PC-9 (cell line): ENCODE measurements around the gene AGO4. TPM values are rescaled to one million over a fixed set of nuclear protein-coding genes. Genes with fewer than 3 reads are reported as not detected.

Experiments
- BruUV-seq: library from RNA; stranded (reverse); fragments of 400-500 nt; replicated peaks from 2 replicates; lab custom pipeline; 2021; lab: Mats Ljungman, UMichigan
- CTCF ChIA-PET: fragments of 300-600 bp; sonication (Branson Sonifier 250); formaldehyde crosslinking; loops from one replicate; lab custom pipeline; 2022; ENCODE audit warnings: antibody characterized with exemption; lab: Charles Lee
- POLR2A ChIA-PET: fragments of 300-600 bp; sonication (Branson Sonifier 250); formaldehyde crosslinking; loops from one replicate; lab custom pipeline; 2022; ENCODE audit warnings: antibody characterized with exemption; ENCODE audit not compliant: unreplicated experiment; lab: Charles Lee
- DNase-seq, 2 experiments: peaks; one replicate each; pipeline versions ENCODE4 v3.0.0 to v3.0.0-alpha.2; 2015 to 2022; ENCODE audit warnings: mixed read lengths in 1 of 2
- H2AFZ ChIP-seq: fragments of 200-600 bp; sonication (generic); 2 replicates; pipeline ENCODE4 v1.8.1; 2017; ENCODE audit warnings: antibody characterized with exemption
- H3F3A ChIP-seq: fragments of 200-600 bp; sonication (generic); 2 replicates; pipeline ENCODE4 v1.8.1; 2017; ENCODE audit warnings: antibody characterized with exemption, mild to moderate bottlenecking, low read depth; ENCODE audit not compliant: insufficient read depth
- H3K27ac ChIP-seq: fragments of 200-600 bp; sonication (generic); 2 replicates; pipeline ENCODE4 v1.6.1; 2016; ENCODE audit warnings: mixed run types
- H3K27me3 ChIP-seq: fragments of 200-600 bp; sonication (generic); 2 replicates; pipeline ENCODE4 v1.6.1; 2016; ENCODE audit warnings: low read depth, mixed run types; ENCODE audit not compliant: insufficient read depth
- H3K36me3 ChIP-seq: fragments of 200-600 bp; sonication (generic); 2 replicates; pipeline ENCODE4 v1.6.1; 2016; ENCODE audit warnings: low read depth, mixed run types
- H3K4me1 ChIP-seq: fragments of 200-600 bp; sonication (generic); replicated peaks from 2 replicates; pipeline ENCODE4 v1.6.1; 2016; ENCODE audit warnings: mixed run types; ENCODE audit not compliant: insufficient read depth
- H3K4me2 ChIP-seq: fragments of 200-600 bp; sonication (generic); 2 replicates; pipeline ENCODE4 v1.6.1; 2017; ENCODE audit warnings: mixed run types
- H3K4me3 ChIP-seq: fragments of 200-600 bp; sonication (generic); 2 replicates; pipeline ENCODE4 v1.6.1; 2016; ENCODE audit warnings: mixed run types
- H3K79me2 ChIP-seq: fragments of 200-600 bp; sonication (generic); 2 replicates; pipeline ENCODE4 v1.6.1; 2017; ENCODE audit warnings: low read depth, mixed run types
- H3K9me2 ChIP-seq: fragments of 200-600 bp; sonication (generic); 2 replicates; pipeline ENCODE4 v1.8.1; 2017; ENCODE audit warnings: mild to moderate bottlenecking; ENCODE audit not compliant: insufficient read depth
- H3K9me3 ChIP-seq: fragments of 200-600 bp; sonication (generic); 2 replicates; pipeline ENCODE4 v1.8.1; 2016; ENCODE audit warnings: low read depth; ENCODE audit not compliant: insufficient read depth
- H4K20me1 ChIP-seq: fragments of 200-600 bp; sonication (generic); 2 replicates; pipeline ENCODE4 v1.8.1; 2017; ENCODE audit not compliant: insufficient read depth
- EZH2 ChIP-seq: fragments of 200-600 bp; sonication (generic); IDR thresholded peaks from 2 replicates; pipeline ENCODE4 v1.8.0; 2017; ENCODE audit warnings: antibody characterized with exemption, low read depth
- intact Hi-C: fragments of 100-400 bp; cut with micrococcal nuclease; formaldehyde crosslinking; loops from one replicate; pipeline ENCODE4 v1.10.0; 2022; ENCODE audit not compliant: unreplicated experiment
- total RNA-seq: library from RNA; stranded (reverse); gene quantifications from 2 replicates; pipeline ENCODE4 v1.2.3, GENCODE V29; 2021
- TF ChIP-seq, protein P1 (sequence below): fragments of 200-600 bp; sonication (generic); conservative IDR thresholded peaks from 2 replicates; pipeline ENCODE4 v1.6.1; 2017; ENCODE audit warnings: mixed run types, antibody characterized with exemption, mild to moderate bottlenecking, moderate library complexity

The AGO4 gene
- total RNA-seq, 1 experiment from 2014 or later, result 12.4 TPM

- Histone ChIP-seq H3K4me3 (no peak overlapping the region), H3K79me2 (peaks cover 13% of the 10 kb centered on the region), H3K9me3 (no peaks in the 10 kb centered on the region), H3K9me2 (no peaks in the 10 kb centered on the region), H3K27me3 (no peaks in the 10 kb centered on the region), H3K4me1 (peaks cover 5% of the 10 kb centered on the region; the same call in 1 of the 2 replicates), H3K27ac (no peak overlapping the region), H3K36me3 (no peaks in the 10 kb centered on the region), H2AFZ (no peak overlapping the region), H4K20me1 (no peaks in the 10 kb centered on the region), H3F3A (no peaks in the 10 kb centered on the region), H3K4me2 (no peak overlapping the region)
- no TSS peak for BruUV-seq
- POLR2A ChIA-PET, result interaction anchor here (0.7 kb wide), 1 partner anchor 317 kb away, joined by 6 read pairs; no protein-coding TSS in a partner anchor
- DNase-seq, result no peak
- CTCF ChIA-PET, result interaction anchor here (0.7 kb wide), 1 partner anchor 216 kb away, joined by 3 read pairs; no protein-coding TSS in a partner anchor
- TF ChIP-seq EZH2, result no peak
- TF ChIP-seq, protein P1, sequence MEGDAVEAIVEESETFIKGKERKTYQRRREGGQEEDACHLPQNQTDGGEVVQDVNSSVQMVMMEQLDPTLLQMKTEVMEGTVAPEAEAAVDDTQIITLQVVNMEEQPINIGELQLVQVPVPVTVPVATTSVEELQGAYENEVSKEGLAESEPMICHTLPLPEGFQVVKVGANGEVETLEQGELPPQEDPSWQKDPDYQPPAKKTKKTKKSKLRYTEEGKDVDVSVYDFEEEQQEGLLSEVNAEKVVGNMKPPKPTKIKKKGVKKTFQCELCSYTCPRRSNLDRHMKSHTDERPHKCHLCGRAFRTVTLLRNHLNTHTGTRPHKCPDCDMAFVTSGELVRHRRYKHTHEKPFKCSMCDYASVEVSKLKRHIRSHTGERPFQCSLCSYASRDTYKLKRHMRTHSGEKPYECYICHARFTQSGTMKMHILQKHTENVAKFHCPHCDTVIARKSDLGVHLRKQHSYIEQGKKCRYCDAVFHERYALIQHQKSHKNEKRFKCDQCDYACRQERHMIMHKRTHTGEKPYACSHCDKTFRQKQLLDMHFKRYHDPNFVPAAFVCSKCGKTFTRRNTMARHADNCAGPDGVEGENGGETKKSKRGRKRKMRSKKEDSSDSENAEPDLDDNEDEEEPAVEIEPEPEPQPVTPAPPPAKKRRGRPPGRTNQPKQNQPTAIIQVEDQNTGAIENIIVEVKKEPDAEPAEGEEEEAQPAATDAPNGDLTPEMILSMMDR, result no peak
- intact Hi-C loops, result no loop called here
Measured at GRCh38 chr1:35764283-35764682, 43.5 kb upstream of the AGO4 start.

GRCh38 chr1:35768350-35769187, 39.2 kb upstream of the AGO4 start:
- Histone ChIP-seq H3K9me2 (no peaks in the 10 kb centered on the region), H3K4me3 (peak overlapping the region; percentile 99), H4K20me1 (no peaks in the 10 kb centered on the region), H2AFZ (peak overlapping the region; percentile 100), H3F3A (peaks cover 4% of the 10 kb centered on the region; the same call in 1 of the 2 replicates), H3K27me3 (no peaks in the 10 kb centered on the region), H3K4me1 (peaks cover 5% of the 10 kb centered on the region; the same call in 1 of the 2 replicates), H3K9me3 (no peaks in the 10 kb centered on the region), H3K27ac (no peak overlapping the region), H3K36me3 (no peaks in the 10 kb centered on the region), H3K4me2 (peak overlapping the region; percentile 84), H3K79me2 (peaks cover 13% of the 10 kb centered on the region)
- BruUV-seq, result no TSS peak
- no peak for DNase-seq
- CTCF ChIA-PET, result interaction anchor here (0.6 to 2.4 kb wide), 5 partner anchors 33 to 909 kb away, joined by 3 to 17 read pairs (median 4); no protein-coding TSS in a partner anchor
- POLR2A ChIA-PET, result interaction anchor here (0.6 to 0.9 kb wide), 6 partner anchors 11 to 909 kb away, joined by 3 to 16 read pairs (median 4); partner anchors contain the start of gene SMIM12
- TF ChIP-seq, protein P1, result no peak
- TF ChIP-seq EZH2, result no peak
- intact Hi-C loops, result loop anchor here (5.0 kb wide), 1 partner anchor 126 kb away; the partner anchor contains the start of gene PSMB2

DNA sequence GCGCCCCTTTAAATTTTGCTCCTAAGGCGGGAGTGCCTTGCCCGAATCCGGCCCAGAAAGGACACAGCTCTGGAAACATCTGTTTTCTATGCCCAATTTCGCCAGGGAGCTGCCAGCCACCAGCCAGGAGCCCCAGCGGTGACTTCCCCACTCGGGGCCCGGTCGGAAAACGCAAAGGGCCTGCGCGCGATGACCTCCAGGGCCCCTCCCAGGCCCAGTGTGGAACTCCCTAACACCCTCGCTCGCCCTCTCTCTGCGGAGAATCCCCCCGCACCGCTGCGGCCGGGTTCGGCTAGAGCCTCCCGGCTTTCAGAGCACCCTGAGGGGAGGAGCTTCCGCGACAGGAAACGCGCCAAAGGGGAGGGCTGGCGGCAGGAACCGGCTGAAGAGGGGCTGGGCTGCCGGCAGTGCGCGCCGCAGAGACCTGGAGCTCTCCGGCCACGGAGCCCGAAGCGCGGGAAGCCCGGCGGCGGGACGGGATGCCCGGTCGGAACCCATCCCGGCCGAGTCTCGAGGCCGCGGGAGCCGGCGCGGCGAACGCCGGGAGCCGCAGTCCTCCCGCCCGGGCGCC, 38.5 kb upstream of the AGO4 start:
- H3K4me2 ChIP-seq, result peak overlapping the region; percentile 84
- H3K4me1 ChIP-seq, result peaks cover 5% of the 10 kb centered on the region; the same call in 1 of the 2 replicates
- H3K4me3 ChIP-seq, result peak overlapping the region; percentile 99
- peaks cover 13% of the 10 kb centered on the region for H3K79me2 ChIP-seq
- TSS peak; percentile 53 for BruUV-seq
- H3K27me3 ChIP-seq, result no peaks in the 10 kb centered on the region
- ChIA-PET POLR2A (interaction anchor here (0.5 to 0.9 kb wide), 12 partner anchors 11 to 1712 kb away, joined by 3 to 8 read pairs (median 3); partner anchors contain the start of gene SMIM12), CTCF (interaction anchor here (0.6 to 2.4 kb wide), 7 partner anchors 10 to 917 kb away, joined by 3 to 17 read pairs (median 4); no protein-coding TSS in a partner anchor)
- no peaks in the 10 kb centered on the region for H4K20me1 ChIP-seq
- intact Hi-C loops, result loop anchor here (5.0 kb wide), 1 partner anchor 127 kb away; the partner anchor contains the start of gene PSMB2
- H3K9me3 ChIP-seq, result no peaks in the 10 kb centered on the region
- peaks cover 4% of the 10 kb centered on the region; the same call in 1 of the 2 replicates for H3F3A ChIP-seq
- H3K36me3 ChIP-seq, result no peaks in the 10 kb centered on the region
- no peaks in the 10 kb centered on the region for H3K9me2 ChIP-seq
- TF ChIP-seq EZH2, result no peak
- TF ChIP-seq, protein P1, result no peak
- H2AFZ ChIP-seq, result peak overlapping the region; percentile 100
- H3K27ac ChIP-seq, result no peak overlapping the region
- peak; percentile 69 to 90 for DNase-seq
